Measurements from ENCODE around the gene A4GALT. TPM values are rescaled to one million over a fixed set of nuclear protein-coding genes. Genes with fewer than 3 reads are reported as not detected.

A4GALT gene
- total and polyA plus RNA-seq, 2 experiments from 2014 or later, result 2.2 to 4.4 TPM

- no peak overlapping the region for H2AFZ ChIP-seq
- no peak overlapping the region for H3K4me3 ChIP-seq
- no peaks in the 10 kb centered on the region for H3K9me2 ChIP-seq (replicated peaks; ENCODE audit: insufficient read depth)
- H4K20me1 ChIP-seq (ENCODE audit: insufficient read depth, poor library complexity, severe bottlenecking), result no peaks in the 10 kb centered on the region
- no peaks in the 10 kb centered on the region for H3K27me3 ChIP-seq
- no peak overlapping the region for H3K27ac ChIP-seq
- no peaks in the 10 kb centered on the region for H3K9me3 ChIP-seq (ENCODE audit: low read depth)
- TF ChIP-seq, protein P1, sequence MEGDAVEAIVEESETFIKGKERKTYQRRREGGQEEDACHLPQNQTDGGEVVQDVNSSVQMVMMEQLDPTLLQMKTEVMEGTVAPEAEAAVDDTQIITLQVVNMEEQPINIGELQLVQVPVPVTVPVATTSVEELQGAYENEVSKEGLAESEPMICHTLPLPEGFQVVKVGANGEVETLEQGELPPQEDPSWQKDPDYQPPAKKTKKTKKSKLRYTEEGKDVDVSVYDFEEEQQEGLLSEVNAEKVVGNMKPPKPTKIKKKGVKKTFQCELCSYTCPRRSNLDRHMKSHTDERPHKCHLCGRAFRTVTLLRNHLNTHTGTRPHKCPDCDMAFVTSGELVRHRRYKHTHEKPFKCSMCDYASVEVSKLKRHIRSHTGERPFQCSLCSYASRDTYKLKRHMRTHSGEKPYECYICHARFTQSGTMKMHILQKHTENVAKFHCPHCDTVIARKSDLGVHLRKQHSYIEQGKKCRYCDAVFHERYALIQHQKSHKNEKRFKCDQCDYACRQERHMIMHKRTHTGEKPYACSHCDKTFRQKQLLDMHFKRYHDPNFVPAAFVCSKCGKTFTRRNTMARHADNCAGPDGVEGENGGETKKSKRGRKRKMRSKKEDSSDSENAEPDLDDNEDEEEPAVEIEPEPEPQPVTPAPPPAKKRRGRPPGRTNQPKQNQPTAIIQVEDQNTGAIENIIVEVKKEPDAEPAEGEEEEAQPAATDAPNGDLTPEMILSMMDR (IDR thresholded peaks at IDR 0.05; ENCODE audit: poor library complexity), result no peak
- TF ChIP-seq EZH2phosphoT487 (IDR thresholded peaks at IDR 0.05; ENCODE audit: low read depth, severe bottlenecking, unreplicated experiment) (no peak), EZH2 (IDR thresholded peaks at IDR 0.05; ENCODE audit: borderline replicate concordance) (no peak)
- no peak overlapping the region for H3K4me2 ChIP-seq
- 95% methylated on average over 7 of the region's 10 CpGs for WGBS (ENCODE audit: low lambda C conversion rate, missing lambda C conversion rate)
- no peaks in the 10 kb centered on the region for H3K36me3 ChIP-seq (replicated peaks; ENCODE audit: insufficient read depth, low read depth)
- DNase-seq (ENCODE audit: low spot score), result no peak
- peaks cover 4% of the 10 kb centered on the region for H3K4me1 ChIP-seq (ENCODE audit: insufficient read depth)
- H3K79me2 ChIP-seq, result no peaks in the 10 kb centered on the region
Measured at GRCh38 chr22:42696331-42696967, 24.2 kb downstream of the A4GALT start.

DNA sequence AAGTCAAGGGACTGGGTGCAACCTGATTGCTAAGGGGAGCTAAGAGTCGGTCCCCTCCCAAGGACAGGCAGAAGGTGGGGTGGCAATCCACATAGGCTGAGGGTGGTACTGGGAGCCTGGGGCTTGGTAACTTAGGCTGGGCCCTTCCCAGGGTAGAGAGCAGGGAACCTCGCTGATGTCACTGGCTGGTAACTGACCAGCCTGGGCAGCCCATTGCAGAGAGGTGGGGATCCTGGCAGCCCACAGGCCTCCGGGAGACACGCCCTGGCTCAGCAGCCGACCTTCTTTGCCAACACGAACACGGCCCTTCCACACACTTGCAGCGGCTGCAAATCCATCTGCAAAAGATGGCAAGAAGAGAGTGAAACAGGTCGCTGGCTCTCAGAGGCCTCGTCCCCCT is 25.4 kb downstream of the A4GALT start:
- Histone ChIP-seq H3K36me3 (replicated peaks; ENCODE audit: insufficient read depth, low read depth) (no peaks in the 10 kb centered on the region), H2AFZ (no peak overlapping the region), H3K27ac (no peak overlapping the region), H3K4me3 (no peak overlapping the region), H3K4me2 (no peak overlapping the region), H4K20me1 (ENCODE audit: insufficient read depth, poor library complexity, severe bottlenecking) (no peaks in the 10 kb centered on the region), H3K9me2 (replicated peaks; ENCODE audit: insufficient read depth) (no peaks in the 10 kb centered on the region), H3K4me1 (ENCODE audit: insufficient read depth) (peaks cover 4% of the 10 kb centered on the region), H3K9me3 (ENCODE audit: low read depth) (no peaks in the 10 kb centered on the region), H3K27me3 (no peaks in the 10 kb centered on the region), H3K79me2 (no peaks in the 10 kb centered on the region)
- 87% methylated on average over 9 of the region's 10 CpGs for WGBS (ENCODE audit: low lambda C conversion rate, missing lambda C conversion rate)
- DNase-seq (ENCODE audit: low spot score), result no peak
- TF ChIP-seq, protein P1 (IDR thresholded peaks at IDR 0.05; ENCODE audit: poor library complexity), result no peak
- TF ChIP-seq EZH2phosphoT487 (IDR thresholded peaks at IDR 0.05; ENCODE audit: low read depth, severe bottlenecking, unreplicated experiment) (no peak), EZH2 (IDR thresholded peaks at IDR 0.05; ENCODE audit: borderline replicate concordance) (no peak)

- Histone ChIP-seq H3K9me2 (replicated peaks; ENCODE audit: insufficient read depth) (no peaks in the 10 kb centered on the region), H3K27me3 (no peaks in the 10 kb centered on the region), H3K79me2 (no peaks in the 10 kb centered on the region), H3K36me3 (replicated peaks; ENCODE audit: insufficient read depth, low read depth) (no peaks in the 10 kb centered on the region), H2AFZ (no peak overlapping the region), H3K4me3 (no peak overlapping the region), H3K4me1 (ENCODE audit: insufficient read depth) (peaks cover 7% of the 10 kb centered on the region), H4K20me1 (ENCODE audit: insufficient read depth, poor library complexity, severe bottlenecking) (no peaks in the 10 kb centered on the region), H3K9me3 (ENCODE audit: low read depth) (no peaks in the 10 kb centered on the region), H3K4me2 (no peak overlapping the region), H3K27ac (no peak overlapping the region)
- 97% methylated on average over 25 of the region's 25 CpGs for WGBS (ENCODE audit: low lambda C conversion rate, missing lambda C conversion rate)
- TF ChIP-seq, protein P1 (IDR thresholded peaks at IDR 0.05; ENCODE audit: poor library complexity), result no peak
- TF ChIP-seq EZH2phosphoT487 (IDR thresholded peaks at IDR 0.05; ENCODE audit: low read depth, severe bottlenecking, unreplicated experiment) (no peak), EZH2 (IDR thresholded peaks at IDR 0.05; ENCODE audit: borderline replicate concordance) (no peak)
- DNase-seq (ENCODE audit: low spot score), result no peak
Measured at GRCh38 chr22:42693763-42694683, 26.6 kb downstream of the A4GALT start.

Measured in hepatocyte (in vitro differentiated cells).